Measurements from ENCODE around the gene SAP130.
"Not testable (repeated sequence)": the region's sequence is repeated elsewhere in the genome, so short reads cannot be mapped to it uniquely, and the experiment has no call there.

SAP130 gene

GRCh38 chr2:127945281-127945680 is 82.6 kb downstream of the SAP130 start:
- no peak for DNase-seq

GRCh38 chr2:127943186-127943585 is 84.7 kb downstream of the SAP130 start:
- DNase-seq = no peak

GRCh38 chr2:127942002-127942401 is 85.9 kb downstream of the SAP130 start:
- DNase-seq = no peak

- DNase-seq = no peak
Observed at GRCh38 chr2:127941461-127941860, 86.4 kb downstream of the SAP130 start.

GRCh38 chr2:127940641-127941040 is 87.2 kb downstream of the SAP130 start:
- DNase-seq = no peak

GRCh38 chr2:127935337-127935736 is 92.5 kb downstream of the SAP130 start:
- no peak for DNase-seq

GRCh38 chr2:127932199-127932876 is 95.5 kb downstream of the SAP130 start:
- DNase-seq = no peak

GRCh38 chr2:127929449-127929848 is 98.4 kb downstream of the SAP130 start:
- DNase-seq = no peak

GRCh38 chr2:127927384-127927783 is 100.5 kb downstream of the SAP130 start:
- DNase-seq = no peak

GRCh38 chr2:127917916-127918315 is 109.9 kb downstream of the SAP130 start:
- no peak for DNase-seq

- DNase-seq = no peak
Observed at GRCh38 chr2:127913808-127914457, 113.9 kb downstream of the SAP130 start.

- DNase-seq = no peak
Observed at GRCh38 chr2:127911737-127912136, 116.1 kb downstream of the SAP130 start.

- no peak for DNase-seq
Observed at GRCh38 chr2:127910415-127910814, 117.4 kb downstream of the SAP130 start.

- no peak for DNase-seq
Observed at GRCh38 chr2:127909019-127909418, 118.8 kb downstream of the SAP130 start.

GRCh38 chr2:127907733-127908400 is 120.0 kb downstream of the SAP130 start:
- not testable (repeated sequence) for DNase-seq

- no peak for DNase-seq
Observed at GRCh38 chr2:127906206-127906926, 121.5 kb downstream of the SAP130 start.

GRCh38 chr2:127901339-127902056 is 126.4 kb downstream of the SAP130 start:
- DNase-seq = no peak

GRCh38 chr2:127897531-127898211 is 130.2 kb downstream of the SAP130 start:
- DNase-seq = no peak

GRCh38 chr2:127893494-127893893 is 134.4 kb downstream of the SAP130 start:
- no peak for DNase-seq

GRCh38 chr2:127893033-127893432 is 134.8 kb downstream of the SAP130 start:
- DNase-seq = no peak

GRCh38 chr2:127891811-127892210 is 136.0 kb downstream of the SAP130 start:
- DNase-seq = no peak

Data from activated CD4-positive, alpha-beta T cell treated with anti-CD3 and anti-CD28 coated beads for 4 hours (primary cell).